Right atrium auricular region (tissue), 2 donors: ENCODE data around the gene CDK1. TPM values are rescaled to one million over a fixed set of nuclear protein-coding genes. Genes with fewer than 3 reads are reported as not detected.
A peak's percentile ranks its signal among the peaks of the same experiment; 100 is the strongest.
"Not testable (repeated sequence)": the region's sequence is repeated elsewhere in the genome, so short reads cannot be mapped to it uniquely, and the experiment has no call there.

ENCODE experiments used
- DNase-seq: peaks from one replicate; pipeline ENCODE4 v3.0.0-alpha.2; 2019; ENCODE audit warnings: low spot score
- H3K27ac ChIP-seq, 2 donors: fragments of 200-600 bp; sonication (generic); 1 replicate in 1 of 2; 2 replicates in 1 of 2; pipeline ENCODE4 v1.5.1; 2016 to 2019
- H3K27me3 ChIP-seq, 2 donors: fragments of 200-600 bp; sonication (generic); one replicate each; pipeline versions ENCODE4 v1.5.1 to v1.6.0; 2017 to 2019
- H3K36me3 ChIP-seq: fragments of 200-600 bp; sonication (generic); one replicate; pipeline ENCODE4 v1.5.1; 2016
- H3K4me1 ChIP-seq, 2 donors: fragments of 200-600 bp; sonication (generic); one replicate each; pipeline versions ENCODE4 v1.5.1 to v1.6.0; 2017 to 2019
- H3K4me3 ChIP-seq, 2 donors: fragments of 200-600 bp; sonication (generic); 1 replicate in 1 of 2; 2 replicates in 1 of 2; pipeline ENCODE4 v1.5.1; 2017 to 2019; ENCODE audit warnings: mild to moderate bottlenecking in 1 of 2, moderate library complexity in 1 of 2
- H3K9me3 ChIP-seq, 2 donors: fragments of 200-600 bp; sonication (generic); one replicate each; pipeline ENCODE4 v1.5.1; 2019
- total RNA-seq, 2 donors: library from RNA; depleted of rRNA; stranded (reverse); fragments of >200 nt; gene quantifications; one replicate each; pipeline ENCODE4 v1.1.0, GENCODE V29; 2016
- TF ChIP-seq, protein P1 (sequence below), 2 donors: fragments of 200-600 bp; sonication (generic); IDR thresholded peaks; one replicate each; pipeline ENCODE4 v1.5.1; 2019; ENCODE audit warnings: antibody characterized with exemption in 2 of 2

Gene CDK1
- total RNA-seq, 2 donors from 2014 or later = 0.79 to 3.6 TPM

- no peak overlapping the region for H3K27ac ChIP-seq
- H3K9me3 ChIP-seq = no peaks in the 10 kb centered on the region
- H3K27me3 ChIP-seq = no peaks in the 10 kb centered on the region
- TF ChIP-seq, protein P1, sequence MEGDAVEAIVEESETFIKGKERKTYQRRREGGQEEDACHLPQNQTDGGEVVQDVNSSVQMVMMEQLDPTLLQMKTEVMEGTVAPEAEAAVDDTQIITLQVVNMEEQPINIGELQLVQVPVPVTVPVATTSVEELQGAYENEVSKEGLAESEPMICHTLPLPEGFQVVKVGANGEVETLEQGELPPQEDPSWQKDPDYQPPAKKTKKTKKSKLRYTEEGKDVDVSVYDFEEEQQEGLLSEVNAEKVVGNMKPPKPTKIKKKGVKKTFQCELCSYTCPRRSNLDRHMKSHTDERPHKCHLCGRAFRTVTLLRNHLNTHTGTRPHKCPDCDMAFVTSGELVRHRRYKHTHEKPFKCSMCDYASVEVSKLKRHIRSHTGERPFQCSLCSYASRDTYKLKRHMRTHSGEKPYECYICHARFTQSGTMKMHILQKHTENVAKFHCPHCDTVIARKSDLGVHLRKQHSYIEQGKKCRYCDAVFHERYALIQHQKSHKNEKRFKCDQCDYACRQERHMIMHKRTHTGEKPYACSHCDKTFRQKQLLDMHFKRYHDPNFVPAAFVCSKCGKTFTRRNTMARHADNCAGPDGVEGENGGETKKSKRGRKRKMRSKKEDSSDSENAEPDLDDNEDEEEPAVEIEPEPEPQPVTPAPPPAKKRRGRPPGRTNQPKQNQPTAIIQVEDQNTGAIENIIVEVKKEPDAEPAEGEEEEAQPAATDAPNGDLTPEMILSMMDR (IDR thresholded peaks at IDR 0.05) = no peak
- no peaks in the 10 kb centered on the region for H3K36me3 ChIP-seq
- no peak overlapping the region for H3K4me3 ChIP-seq
- peaks cover 0 to 22% of the 10 kb centered on the region in 2 donors for H3K4me1 ChIP-seq
- DNase-seq = no peak
Observed at GRCh38 chr10:60822809-60823208, 44.5 kb downstream of the CDK1 start.

DNA sequence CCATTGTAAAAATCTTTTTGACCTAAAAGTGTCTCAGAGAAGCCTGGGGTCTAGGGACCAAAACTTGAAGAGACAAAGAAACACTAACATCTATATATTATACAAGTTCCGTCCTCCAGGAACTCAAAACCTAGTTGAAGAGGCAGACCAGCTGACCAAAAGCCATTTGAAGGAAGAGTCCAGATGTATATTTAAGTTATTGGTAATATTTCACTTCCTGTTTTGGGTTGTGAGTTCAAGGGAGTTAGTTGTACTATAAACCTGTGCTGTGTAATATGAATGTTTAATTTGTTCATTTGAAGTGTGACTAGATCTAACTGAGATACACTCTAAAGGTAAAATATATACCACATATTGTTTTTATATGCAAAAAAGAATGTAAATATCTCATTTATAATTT, 45.0 kb downstream of the CDK1 start:
- no peak overlapping the region for H3K27ac ChIP-seq
- DNase-seq = no peak
- H3K27me3 ChIP-seq = no peaks in the 10 kb centered on the region
- no peaks in the 10 kb centered on the region for H3K36me3 ChIP-seq
- TF ChIP-seq, protein P1 (IDR thresholded peaks at IDR 0.05) = no peak
- peaks cover 0 to 27% of the 10 kb centered on the region in 2 donors for H3K4me1 ChIP-seq
- no peak overlapping the region for H3K4me3 ChIP-seq
- H3K9me3 ChIP-seq = no peaks in the 10 kb centered on the region

DNA sequence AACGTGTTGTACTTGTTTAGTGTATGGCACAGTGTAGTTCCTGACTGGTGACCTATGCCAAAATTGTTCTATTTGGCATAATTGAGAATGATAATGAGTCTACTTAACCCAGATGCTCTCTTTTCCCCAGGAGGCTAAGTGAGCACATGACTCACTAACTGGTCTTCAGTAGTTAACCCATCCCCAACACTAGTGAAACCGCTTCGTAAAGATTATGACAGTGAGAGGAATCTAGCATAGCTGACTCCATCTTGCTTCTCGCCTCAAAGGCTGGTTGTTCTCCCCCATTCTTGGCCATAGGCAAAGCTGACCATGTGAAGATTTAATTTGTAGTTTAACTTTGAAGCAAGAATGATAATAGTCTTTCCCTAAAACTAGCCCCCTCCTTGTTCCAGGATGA, 47.2 kb downstream of the CDK1 start:
- Histone ChIP-seq H3K36me3 (no peaks in the 10 kb centered on the region), H3K27me3 (no peaks in the 10 kb centered on the region), H3K4me3 (no peak overlapping the region), H3K27ac (no peak overlapping the region), H3K4me1 (peaks cover 0 to 13% of the 10 kb centered on the region in 2 donors), H3K9me3 (no peaks in the 10 kb centered on the region)
- no peak for DNase-seq
- TF ChIP-seq, protein P1 (IDR thresholded peaks at IDR 0.05) = no peak

- Histone ChIP-seq H3K27me3 (no peaks in the 10 kb centered on the region), H3K4me3 (no peak overlapping the region), H3K4me1 (peaks cover 0 to 10% of the 10 kb centered on the region in 2 donors), H3K36me3 (no peaks in the 10 kb centered on the region), H3K27ac (peak overlapping the region; percentile 9 to 59), H3K9me3 (no peaks in the 10 kb centered on the region)
- TF ChIP-seq, protein P1 (IDR thresholded peaks at IDR 0.05) = no peak
- no peak for DNase-seq
Observed at GRCh38 chr10:60827791-60828488, 49.7 kb downstream of the CDK1 start.

GRCh38 chr10:60828489-60828852, 50.2 kb downstream of the CDK1 start:
- Histone ChIP-seq H3K27ac (peak overlapping the region; percentile 9 to 59), H3K27me3 (no peaks in the 10 kb centered on the region)
- TF ChIP-seq, protein P1 (IDR thresholded peaks at IDR 0.05) = no peak

GRCh38 chr10:60832136-60832535, 53.9 kb downstream of the CDK1 start:
- H3K36me3 ChIP-seq, H3K27ac ChIP-seq, H3K4me3 ChIP-seq, H3K9me3 ChIP-seq, DNase-seq, H3K27me3 ChIP-seq: not testable (repeated sequence)
- peaks cover 0 to 10% of the 10 kb centered on the region in 2 donors for H3K4me1 ChIP-seq

More at GRCh38 chr10:60828489-60828852, 50.2 kb downstream of the CDK1 start:
- Histone ChIP-seq H3K4me3 (no peak overlapping the region), H3K36me3 (no peaks in the 10 kb centered on the region), H3K4me1 (peaks cover 0 to 10% of the 10 kb centered on the region in 2 donors), H3K9me3 (no peaks in the 10 kb centered on the region)
- no peak for DNase-seq
